ENCODE results near the gene SNAI3.

DNA sequence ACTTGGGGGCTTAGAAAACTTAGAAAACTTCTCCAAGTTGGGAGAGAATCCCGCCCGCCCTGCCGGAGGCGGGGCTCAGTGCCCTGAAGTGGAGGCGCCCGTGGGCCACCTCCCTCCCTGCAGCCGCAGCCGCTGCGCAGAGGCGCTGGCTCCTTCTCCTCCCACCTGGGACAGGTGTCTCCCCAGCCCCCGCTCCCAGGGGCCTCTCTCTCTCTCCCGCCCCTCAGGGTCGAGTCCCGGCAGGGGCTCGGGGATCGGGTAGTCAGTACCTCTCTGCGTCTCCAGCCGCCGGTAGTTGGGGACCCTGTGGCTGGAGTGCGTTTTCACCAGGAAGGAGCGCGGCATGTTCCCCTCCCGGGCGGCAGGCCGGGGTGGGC is 257 bp downstream of the SNAI3 start:
- TF ChIP-seq CTCF (IDR thresholded peaks at IDR 0.05) (no peak), POLR2A (IDR thresholded peaks at IDR 0.05) (no peak)

Measured in thyroid gland (tissue), 4 donors.